GM23248 (cell line): ENCODE data around the gene ULK4.

Experiments
- EZH2 ChIP-seq: fragments of 200-600 bp; sonication (generic); IDR thresholded peaks from 2 replicates; pipeline ENCODE4 v1.6.1; 2018; ENCODE audit warnings: antibody characterized with exemption, mild to moderate bottlenecking; ENCODE audit not compliant: insufficient read depth, poor library complexity, severe bottlenecking
- EZH2phosphoT487 ChIP-seq: fragments of 200-600 bp; sonication (generic); IDR thresholded peaks from 2 replicates; pipeline ENCODE4 v1.6.1; 2018; ENCODE audit warnings: antibody characterized with exemption, moderate library complexity, mild to moderate bottlenecking, low read depth; ENCODE audit not compliant: insufficient read depth

DNA sequence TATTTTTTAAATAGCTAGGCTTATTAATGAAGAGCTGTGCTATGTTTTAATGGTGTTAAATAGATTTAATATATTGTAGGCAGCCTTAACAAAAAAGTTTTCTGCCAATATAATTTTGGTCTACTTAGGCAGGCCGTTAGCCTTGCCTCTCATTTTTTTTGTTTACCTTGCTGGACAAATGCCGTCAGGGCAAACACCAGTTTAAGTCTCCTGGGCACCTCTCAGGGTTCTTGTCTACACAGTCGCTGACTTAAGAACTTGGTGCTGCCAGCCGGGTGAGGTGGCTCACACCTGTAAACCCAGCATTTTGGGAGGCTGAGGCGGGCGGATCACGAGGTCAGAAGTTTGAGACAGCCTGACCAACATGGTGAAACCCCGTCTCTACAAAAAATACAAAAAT is 153.3 kb downstream of the ULK4 start:
- TF ChIP-seq EZH2 (no peak), EZH2phosphoT487 (no peak)
